Testis (tissue), 3 donors: Measurements from ENCODE around the gene GCHFR. TPM values are rescaled to one million over a fixed set of nuclear protein-coding genes. Genes with fewer than 3 reads are reported as not detected.

Source experiments
- DNase-seq: peaks from one replicate; pipeline ENCODE4 v3.0.0-alpha.2; 2019
- H3K27ac ChIP-seq, 2 donors: fragments of 200-600 bp; sonication (generic); one replicate each; pipeline ENCODE4 v1.5.1; 2019
- H3K27me3 ChIP-seq: fragments of 200-600 bp; sonication (generic); one replicate; pipeline ENCODE4 v1.5.1; 2019
- H3K36me3 ChIP-seq: fragments of 200-600 bp; sonication (generic); one replicate; pipeline ENCODE4 v1.5.1; 2017; ENCODE audit warnings: low read depth; ENCODE audit errors: missing control alignments
- H3K4me1 ChIP-seq: fragments of 200-600 bp; sonication (generic); one replicate; pipeline ENCODE4 v1.5.1; 2019
- H3K4me3 ChIP-seq, 2 donors: fragments of 200-600 bp; sonication (generic); one replicate each; pipeline ENCODE4 v1.5.1; 2017 to 2019
- H3K9me3 ChIP-seq: fragments of 200-600 bp; sonication (generic); one replicate; pipeline ENCODE4 v1.5.1; 2017
- POLR2A ChIP-seq: fragments of 450-650 bp; IDR thresholded peaks from one replicate; pipeline ENCODE4 v1.6.1; 2017; ENCODE audit warnings: antibody characterized with exemption, mild to moderate bottlenecking, moderate library complexity
- WGBS, 2 donors: methylation state at CpG; one replicate each; pipeline ENCODE4 v1.1.5; 2018; 5-methylcytosine and 5-hydroxymethylcytosine counted together
- intact Hi-C: fragments of 100-400 bp; cut with DNase I; formaldehyde crosslinking; loops from one replicate; pipeline ENCODE4 v1.15.1; 2023; ENCODE audit warnings: low total_unique reads
- polyA plus RNA-seq: library from polyadenylated mRNA; stranded (reverse); fragments of 350-450 nt; fragmentation: Illumina TruSeq; extraction: RNeasy Lipid Tissue Mini Kit (QIAGEN cat#74804); gene quantifications from one replicate; pipeline ENCODE4 v1.2.3, GENCODE V29; 2014; ENCODE audit warnings: low read depth, low replicate concordance; ENCODE audit not compliant: insufficient read depth
- total RNA-seq, 2 donors: library from RNA; depleted of rRNA; stranded (reverse); fragments of >200 nt; gene quantifications; one replicate each; pipeline ENCODE4 v1.2.3, GENCODE V29; 2016
- TF ChIP-seq, protein P1 (sequence below), 3 experiments: fragments of 450-650 bp in 2 of 3; fragments of 200-600 bp in 1 of 3; sonication (generic) in 1 of 3; IDR thresholded peaks; one replicate each; pipeline ENCODE4 v1.5.1; 2016 to 2019; ENCODE audit warnings: antibody characterized with exemption in 3 of 3, mild to moderate bottlenecking in 2 of 3, moderate library complexity in 1 of 3

GCHFR gene
- total and polyA plus RNA-seq, 3 donors from 2014 or later, result 7.4 to 15.0 (median 8.5) TPM

DNA sequence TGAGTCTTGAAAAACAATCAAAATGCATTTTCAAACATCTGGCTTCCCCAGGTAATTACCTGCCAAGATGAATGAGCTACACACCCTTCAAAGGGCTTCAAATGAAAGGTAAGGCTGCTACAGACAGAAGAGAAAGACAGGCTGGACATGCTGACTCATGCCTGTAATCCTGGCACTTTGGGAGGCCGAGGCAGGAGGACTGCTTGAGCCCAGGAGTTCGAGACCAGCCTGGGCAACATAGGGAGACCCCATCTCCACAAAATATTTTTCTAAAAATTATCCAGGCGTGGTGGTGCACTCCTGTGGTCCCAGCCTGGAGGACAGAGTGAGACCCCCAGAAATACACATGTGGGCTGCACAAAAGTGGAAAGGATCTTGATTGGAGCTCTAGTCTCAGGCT lies 28.5 kb downstream of the GCHFR start:
- 87 to 96% methylated on average over 3 of the region's 3 CpGs for WGBS, 2 donors
- TF ChIP-seq, protein P1, sequence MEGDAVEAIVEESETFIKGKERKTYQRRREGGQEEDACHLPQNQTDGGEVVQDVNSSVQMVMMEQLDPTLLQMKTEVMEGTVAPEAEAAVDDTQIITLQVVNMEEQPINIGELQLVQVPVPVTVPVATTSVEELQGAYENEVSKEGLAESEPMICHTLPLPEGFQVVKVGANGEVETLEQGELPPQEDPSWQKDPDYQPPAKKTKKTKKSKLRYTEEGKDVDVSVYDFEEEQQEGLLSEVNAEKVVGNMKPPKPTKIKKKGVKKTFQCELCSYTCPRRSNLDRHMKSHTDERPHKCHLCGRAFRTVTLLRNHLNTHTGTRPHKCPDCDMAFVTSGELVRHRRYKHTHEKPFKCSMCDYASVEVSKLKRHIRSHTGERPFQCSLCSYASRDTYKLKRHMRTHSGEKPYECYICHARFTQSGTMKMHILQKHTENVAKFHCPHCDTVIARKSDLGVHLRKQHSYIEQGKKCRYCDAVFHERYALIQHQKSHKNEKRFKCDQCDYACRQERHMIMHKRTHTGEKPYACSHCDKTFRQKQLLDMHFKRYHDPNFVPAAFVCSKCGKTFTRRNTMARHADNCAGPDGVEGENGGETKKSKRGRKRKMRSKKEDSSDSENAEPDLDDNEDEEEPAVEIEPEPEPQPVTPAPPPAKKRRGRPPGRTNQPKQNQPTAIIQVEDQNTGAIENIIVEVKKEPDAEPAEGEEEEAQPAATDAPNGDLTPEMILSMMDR (IDR thresholded peaks at IDR 0.05), result no peak
- no peak for TF ChIP-seq POLR2A
- Histone ChIP-seq H3K27me3 (no peaks in the 10 kb centered on the region), H3K9me3 (no peaks in the 10 kb centered on the region), H3K36me3 (no peaks in the 10 kb centered on the region), H3K4me3 (no peak overlapping the region), H3K27ac (no peak overlapping the region), H3K4me1 (no peaks in the 10 kb centered on the region)
- intact Hi-C loops, result no loop called here
- DNase-seq, result no peak

DNA sequence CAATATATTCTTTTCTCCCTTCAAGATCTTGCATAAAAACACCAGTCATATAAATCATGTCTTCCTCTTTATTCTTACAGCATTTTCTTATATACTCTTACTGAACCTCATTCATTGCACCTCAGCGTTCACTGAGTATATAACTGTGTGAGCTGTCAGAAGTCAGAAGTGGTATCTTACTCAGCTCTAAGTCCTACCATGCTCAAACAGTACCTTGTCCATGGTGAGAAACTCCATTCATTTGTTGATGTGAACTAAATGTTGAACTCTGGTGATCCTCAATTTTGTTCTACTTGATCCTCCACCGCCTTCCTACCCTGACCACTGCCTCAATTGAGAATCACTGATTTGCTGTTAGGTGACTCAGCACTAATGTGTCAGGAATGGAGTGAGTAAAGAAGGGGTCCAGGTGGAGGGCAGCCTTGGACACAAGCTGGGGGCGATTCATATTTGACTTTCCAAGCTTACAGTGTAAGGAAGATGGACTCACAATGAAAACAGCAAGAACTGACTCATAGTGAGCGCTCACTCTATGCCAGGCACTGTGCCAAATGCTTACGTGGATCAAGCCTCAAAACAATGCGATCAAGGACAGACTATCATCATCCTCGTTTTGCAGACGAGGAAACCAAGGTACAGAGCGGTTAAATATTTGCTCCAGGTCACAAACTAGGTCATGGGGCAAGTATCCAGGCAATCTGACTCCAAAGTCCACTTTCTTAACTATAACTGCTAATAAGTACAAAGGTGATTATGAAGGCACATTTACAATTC lies 29.5 kb downstream of the GCHFR start:
- intact Hi-C loops, result no loop called here
- H3K27me3 ChIP-seq, result no peaks in the 10 kb centered on the region

DNA sequence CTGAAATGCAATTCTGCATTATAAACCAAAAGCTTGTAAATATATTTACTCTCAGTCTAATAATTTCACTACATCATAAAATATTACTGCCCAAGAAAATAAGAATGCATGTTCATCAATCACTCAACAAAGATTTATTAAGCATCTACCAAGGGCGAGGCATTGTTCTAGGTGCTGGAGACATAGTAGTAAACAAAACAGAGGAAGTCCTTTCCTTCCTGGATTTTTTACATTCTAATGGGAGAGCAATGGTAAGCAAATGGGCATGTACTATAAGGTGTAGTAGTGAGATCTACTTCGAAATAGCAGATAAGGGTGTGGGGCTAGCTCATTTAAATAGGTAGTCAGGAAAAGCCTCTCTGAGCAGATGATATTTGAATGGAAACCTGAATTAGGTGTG lies 32.2 kb downstream of the GCHFR start:
- H3K36me3 ChIP-seq, result no peaks in the 10 kb centered on the region

More for the DNA sequence above, 29.5 kb downstream of the GCHFR start:
- peak; percentile 51 for DNase-seq
- WGBS, 2 donors, result 68 to 69% methylated on average over 9 of the region's 9 CpGs
- Histone ChIP-seq H3K4me1 (no peaks in the 10 kb centered on the region), H3K36me3 (no peaks in the 10 kb centered on the region), H3K9me3 (no peaks in the 10 kb centered on the region), H3K27ac (no peak overlapping the region), H3K4me3 (no peak overlapping the region)
- TF ChIP-seq, protein P1 (IDR thresholded peaks at IDR 0.05), result no peak
- TF ChIP-seq POLR2A, result no peak

DNA sequence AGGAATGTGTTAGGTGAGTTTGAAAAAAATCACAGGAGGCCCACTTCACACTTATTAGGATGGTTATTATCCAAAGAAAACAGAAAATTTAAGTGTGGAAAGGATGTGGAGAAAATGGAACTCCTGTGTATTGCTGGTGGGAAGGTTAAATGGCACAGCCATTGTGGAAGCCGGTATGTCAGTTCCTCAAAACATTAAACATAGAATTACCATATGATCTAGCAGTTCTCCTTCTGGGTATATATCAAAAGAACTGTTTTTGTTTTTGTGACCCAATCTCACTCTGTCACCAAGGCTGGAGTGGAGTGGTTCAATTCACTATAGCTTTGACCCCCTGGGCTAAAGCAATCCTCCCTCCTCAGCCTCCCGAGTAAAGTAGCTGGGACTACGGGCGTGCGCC lies 32.6 kb downstream of the GCHFR start:
- intact Hi-C loops, result no loop called here
- Histone ChIP-seq H3K27me3 (no peaks in the 10 kb centered on the region), H3K27ac (no peak overlapping the region), H3K36me3 (no peaks in the 10 kb centered on the region), H3K4me3 (no peak overlapping the region), H3K9me3 (no peaks in the 10 kb centered on the region), H3K4me1 (no peaks in the 10 kb centered on the region)
- WGBS, 2 donors, result 90 to 94% methylated on average over 5 of the region's 5 CpGs
- TF ChIP-seq, protein P1 (IDR thresholded peaks at IDR 0.05), result no peak
- no peak for TF ChIP-seq POLR2A
- no peak for DNase-seq

More for the DNA sequence above, 32.2 kb downstream of the GCHFR start:
- TF ChIP-seq POLR2A, result no peak
- TF ChIP-seq, protein P1 (IDR thresholded peaks at IDR 0.05), result no peak
- Histone ChIP-seq H3K27me3 (no peaks in the 10 kb centered on the region), H3K4me3 (no peak overlapping the region), H3K27ac (no peak overlapping the region), H3K9me3 (no peaks in the 10 kb centered on the region), H3K4me1 (no peaks in the 10 kb centered on the region)
- no peak for DNase-seq
- intact Hi-C loops, result no loop called here
- 87 to 88% methylated on average over 2 of the region's 2 CpGs for WGBS, 2 donors

DNA sequence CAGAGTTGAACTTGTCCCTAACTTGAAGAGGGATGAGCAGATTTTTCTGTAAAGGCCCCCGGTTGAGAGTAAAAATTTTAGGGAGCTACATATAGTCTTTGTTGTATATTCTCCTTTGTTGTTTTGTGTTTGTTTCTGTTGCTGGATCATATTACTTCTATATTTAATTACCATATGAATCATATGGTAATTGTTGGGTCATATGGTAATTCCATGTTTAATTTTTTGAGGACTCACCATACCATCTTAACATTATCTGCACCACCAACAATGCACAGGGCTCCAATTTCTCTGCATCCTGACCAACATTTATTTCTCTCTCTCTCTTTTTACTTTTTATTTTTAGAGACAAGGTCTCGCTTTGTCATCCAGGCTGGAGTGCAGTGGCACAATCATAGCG lies 35.7 kb downstream of the GCHFR start:
- no peak for DNase-seq
- H3K4me1 ChIP-seq, result no peaks in the 10 kb centered on the region
- no peaks in the 10 kb centered on the region for H3K9me3 ChIP-seq
- H3K27ac ChIP-seq, result no peak overlapping the region
- H3K36me3 ChIP-seq, result no peaks in the 10 kb centered on the region
- H3K4me3 ChIP-seq, result no peak overlapping the region
- TF ChIP-seq POLR2A, result no peak
- TF ChIP-seq, protein P1 (IDR thresholded peaks at IDR 0.05), result no peak
- 77 to 90% methylated on average over 3 of the region's 3 CpGs for WGBS, 2 donors
- H3K27me3 ChIP-seq, result no peaks in the 10 kb centered on the region
- intact Hi-C loops, result no loop called here
